Stimulated activated CD4-positive, alpha-beta T cell treated with anti-CD3 and anti-CD28 coated beads, Interleukin-2, amount 100 ng/mL, for 4 hours (primary cell): ENCODE results near the gene OLFML3.
"Not testable (repeated sequence)": the region's sequence is repeated elsewhere in the genome, so short reads cannot be mapped to it uniquely, and the experiment has no call there.

Experiments used
- DNase-seq: peaks from one replicate; pipeline ENCODE4 v3.0.0-alpha.2; 2020; ENCODE audit warnings: low read depth

The OLFML3 gene, protein sequence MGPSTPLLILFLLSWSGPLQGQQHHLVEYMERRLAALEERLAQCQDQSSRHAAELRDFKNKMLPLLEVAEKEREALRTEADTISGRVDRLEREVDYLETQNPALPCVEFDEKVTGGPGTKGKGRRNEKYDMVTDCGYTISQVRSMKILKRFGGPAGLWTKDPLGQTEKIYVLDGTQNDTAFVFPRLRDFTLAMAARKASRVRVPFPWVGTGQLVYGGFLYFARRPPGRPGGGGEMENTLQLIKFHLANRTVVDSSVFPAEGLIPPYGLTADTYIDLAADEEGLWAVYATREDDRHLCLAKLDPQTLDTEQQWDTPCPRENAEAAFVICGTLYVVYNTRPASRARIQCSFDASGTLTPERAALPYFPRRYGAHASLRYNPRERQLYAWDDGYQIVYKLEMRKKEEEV

DNA sequence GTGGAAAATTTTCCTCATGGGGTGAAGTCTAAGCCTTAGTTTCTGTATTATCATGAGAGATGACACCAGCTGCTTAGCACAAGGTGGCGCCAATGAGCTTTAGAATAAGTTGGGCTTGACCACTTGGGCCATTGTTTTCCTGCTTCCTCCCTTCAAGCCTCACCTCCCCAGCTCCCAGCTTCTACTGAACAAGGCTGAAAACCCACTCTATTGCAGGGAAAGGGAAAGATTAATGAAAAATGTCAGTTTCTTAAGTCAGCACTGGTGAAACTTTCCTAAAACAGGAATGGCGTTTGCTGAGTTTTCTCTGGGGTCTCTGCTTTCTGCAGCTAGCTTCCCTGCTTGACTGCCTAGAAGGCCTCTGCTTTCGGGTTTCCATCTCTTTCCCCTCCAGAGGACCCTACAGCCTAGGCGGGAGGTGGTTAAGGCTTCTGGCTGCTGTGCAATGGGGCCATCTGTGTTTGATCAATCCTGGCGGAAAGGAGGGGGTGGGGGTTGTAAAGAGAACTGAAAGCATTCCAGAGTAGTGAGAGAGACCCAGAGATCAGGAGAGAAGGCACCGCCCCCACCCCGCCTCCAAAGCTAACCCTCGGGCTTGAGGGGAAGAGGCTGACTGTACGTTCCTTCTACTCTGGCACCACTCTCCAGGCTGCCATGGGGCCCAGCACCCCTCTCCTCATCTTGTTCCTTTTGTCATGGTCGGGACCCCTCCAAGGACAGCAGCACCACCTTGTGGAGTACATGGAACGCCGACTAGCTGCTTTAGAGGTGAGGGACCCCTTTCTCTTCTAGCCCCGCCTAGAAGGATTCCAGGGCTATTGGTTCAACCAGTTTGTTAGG, at the start of gene OLFML3:
OLFML3 (plus strand) TSS at position 612 of the 840 bp plus-strand sequence; CDS start at position 655, 43 bp downstream.
- peak; percentile 18 for DNase-seq

DNA sequence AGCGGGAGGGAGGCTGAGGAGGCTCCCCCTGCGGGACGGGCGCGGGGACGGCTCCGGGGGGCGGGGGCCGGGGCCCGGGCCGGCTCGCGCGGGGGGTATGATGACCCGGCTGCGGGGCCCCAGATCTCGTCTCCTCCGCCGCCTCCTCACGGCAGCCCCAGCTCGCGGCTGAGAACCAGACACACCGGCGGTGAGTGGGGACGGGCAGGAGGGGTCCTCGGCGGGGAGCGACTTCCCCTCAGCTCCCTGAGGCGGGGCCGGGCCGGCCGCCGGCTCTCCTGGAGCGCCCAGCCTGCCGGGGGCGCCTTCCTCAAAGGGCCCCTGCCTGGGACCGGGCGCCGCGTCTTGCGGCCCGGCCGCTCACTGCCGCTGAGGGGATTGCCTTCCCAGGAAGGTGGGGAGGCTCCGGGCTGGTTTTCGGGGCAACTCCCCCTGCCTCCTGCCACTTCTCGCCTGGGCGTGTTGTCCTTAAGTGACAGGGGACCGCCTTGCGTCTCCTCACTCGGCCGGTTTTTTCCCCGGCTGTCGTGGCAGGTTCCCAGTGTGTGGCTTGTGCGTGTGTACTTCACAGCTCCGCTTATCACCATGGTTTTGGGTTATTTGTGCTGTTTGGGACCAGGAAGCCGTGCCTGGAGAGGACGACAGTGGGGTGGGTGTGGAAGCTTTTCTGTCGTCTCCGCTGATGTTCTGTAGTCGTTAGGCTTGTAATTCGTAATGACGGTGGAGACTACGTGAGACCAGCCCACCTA, 49.4 kb upstream of the OLFML3 start:
- DNase-seq = peak; percentile 32

DNA sequence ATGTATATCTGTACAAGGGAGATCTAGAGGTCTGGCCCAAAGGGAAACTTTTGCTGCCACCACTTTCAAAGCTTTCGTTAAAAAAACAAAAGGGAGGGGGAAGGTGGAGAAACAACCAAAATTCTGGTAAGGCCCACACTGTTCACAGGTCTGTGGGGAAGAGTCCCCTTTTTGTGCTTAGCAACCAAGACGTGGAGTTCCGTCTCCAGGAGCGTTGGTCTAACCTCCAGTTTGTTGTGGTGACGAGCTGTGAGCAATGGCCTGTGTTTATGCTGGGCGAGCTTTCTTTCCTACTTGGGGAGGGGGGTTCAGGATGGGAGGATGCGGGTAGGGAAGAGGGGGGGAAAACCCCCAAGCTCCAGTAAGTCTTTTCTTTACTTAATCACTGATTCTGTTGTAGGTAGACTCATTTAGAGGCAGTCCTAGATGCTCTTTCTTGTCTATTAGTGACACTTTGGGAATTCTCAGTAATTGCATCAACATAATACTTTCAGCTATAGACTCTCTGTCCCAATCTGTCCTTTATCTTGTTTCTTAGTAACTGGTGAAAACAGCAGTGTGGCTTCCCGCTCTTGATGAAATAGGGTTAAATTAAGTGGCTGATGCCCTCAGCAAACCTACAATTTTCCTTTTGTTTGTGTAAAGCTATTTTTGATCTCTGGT, 48.6 kb upstream of the OLFML3 start:
- peak; percentile 36 for DNase-seq

DNA sequence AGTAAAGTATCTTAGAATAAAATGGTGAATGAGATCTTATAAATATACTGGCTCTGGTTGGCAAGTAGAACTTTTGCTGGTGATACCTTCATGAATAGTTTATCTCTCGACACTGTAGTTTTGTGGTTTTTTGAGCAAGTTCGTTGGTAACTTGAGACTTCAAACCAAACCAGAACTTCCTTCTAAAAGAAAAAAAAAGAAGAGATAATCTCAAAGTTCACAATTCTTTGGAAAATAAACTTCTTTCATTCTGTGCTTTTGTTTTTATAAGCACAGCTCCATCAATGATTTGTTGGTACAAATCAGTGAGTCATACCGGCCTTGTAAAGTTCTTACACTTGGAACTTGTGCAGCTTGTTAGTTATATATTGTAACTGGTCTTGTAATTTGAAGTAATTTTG, 47.8 kb upstream of the OLFML3 start:
- no peak for DNase-seq

DNA sequence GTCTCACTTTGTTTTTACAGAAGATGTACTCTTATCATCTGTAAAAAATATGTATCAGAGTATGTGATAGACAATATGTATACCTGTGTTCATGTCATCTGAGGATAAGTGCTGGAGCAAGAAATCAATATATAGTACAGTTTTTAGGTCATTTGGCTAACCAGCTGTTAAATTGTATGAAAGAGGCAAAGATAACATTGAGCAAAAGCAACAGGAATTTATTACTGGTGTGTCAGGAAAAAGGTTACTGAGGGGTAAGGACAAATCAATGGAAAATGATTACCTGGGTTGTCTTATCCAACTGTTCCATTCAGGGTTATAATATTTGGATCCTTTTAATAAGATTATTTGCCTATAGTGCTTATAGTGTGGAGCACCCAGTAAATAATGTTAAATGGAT, 45.3 kb upstream of the OLFML3 start:
- DNase-seq = no peak

DNA sequence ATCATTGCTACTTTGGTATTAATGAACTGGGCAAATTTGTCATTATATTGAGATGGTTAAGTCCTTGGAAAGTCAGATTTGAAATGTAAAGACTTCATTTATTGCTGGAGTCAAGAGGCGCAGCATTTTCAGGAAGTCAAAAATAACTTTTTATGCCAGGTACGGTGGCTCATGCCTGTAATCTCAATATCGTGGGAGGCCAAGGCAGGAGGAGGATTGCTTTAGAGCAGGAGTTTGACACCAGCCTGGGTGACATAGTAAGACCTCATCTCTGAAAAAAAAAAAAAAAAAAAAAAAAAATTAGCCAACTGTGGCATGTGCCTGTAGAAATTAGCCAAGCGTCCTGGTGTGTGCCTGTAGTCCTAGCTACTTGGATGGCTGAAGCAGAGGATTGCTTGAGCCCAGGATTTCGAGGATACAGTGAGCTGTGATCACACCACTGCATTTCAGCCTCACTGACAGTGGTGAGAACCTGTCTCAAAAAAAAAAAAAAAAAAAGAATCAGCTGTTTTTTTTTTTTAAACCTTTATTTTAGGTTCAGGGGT, 44.7 kb upstream of the OLFML3 start:
- DNase-seq = no peak

DNA sequence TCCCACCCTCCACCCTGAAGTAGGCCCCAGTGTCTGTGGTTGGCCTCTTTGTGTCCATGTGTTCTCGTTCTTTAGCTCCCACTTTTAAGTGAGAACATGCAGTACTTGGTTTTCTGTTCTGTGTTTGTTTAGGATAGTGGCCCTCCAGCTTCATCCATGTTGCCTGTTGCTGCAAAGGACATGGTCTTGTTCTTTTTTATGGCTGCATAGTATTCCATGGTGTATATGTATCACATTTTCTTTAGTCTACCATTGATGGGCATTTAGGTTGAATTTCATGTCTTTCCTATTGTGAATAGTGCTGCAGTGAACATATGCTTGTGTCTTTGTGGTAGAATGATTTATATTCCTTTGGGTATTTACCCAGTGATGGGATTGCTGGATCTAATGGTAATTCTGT, 44.1 kb upstream of the OLFML3 start:
- no peak for DNase-seq

DNA sequence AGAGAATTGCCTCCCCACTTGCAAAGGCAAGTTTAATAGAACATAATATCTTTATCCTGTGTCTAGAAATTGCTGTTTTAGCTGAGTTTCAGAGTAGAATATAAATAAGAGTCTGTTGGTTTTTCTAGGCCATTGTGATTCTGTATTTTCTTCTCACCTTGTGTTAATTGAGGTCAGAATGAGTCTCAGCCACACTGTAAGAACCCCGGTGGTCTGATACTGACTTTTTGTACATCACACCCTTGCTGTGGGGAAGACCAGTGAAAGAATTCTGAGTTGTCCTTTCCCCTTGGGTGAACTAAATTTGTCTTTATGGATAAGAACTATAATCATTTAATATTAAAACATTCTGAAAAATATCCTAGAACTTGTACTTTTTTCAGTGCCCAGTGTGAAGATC, 43.3 kb upstream of the OLFML3 start:
- DNase-seq = no peak

DNA sequence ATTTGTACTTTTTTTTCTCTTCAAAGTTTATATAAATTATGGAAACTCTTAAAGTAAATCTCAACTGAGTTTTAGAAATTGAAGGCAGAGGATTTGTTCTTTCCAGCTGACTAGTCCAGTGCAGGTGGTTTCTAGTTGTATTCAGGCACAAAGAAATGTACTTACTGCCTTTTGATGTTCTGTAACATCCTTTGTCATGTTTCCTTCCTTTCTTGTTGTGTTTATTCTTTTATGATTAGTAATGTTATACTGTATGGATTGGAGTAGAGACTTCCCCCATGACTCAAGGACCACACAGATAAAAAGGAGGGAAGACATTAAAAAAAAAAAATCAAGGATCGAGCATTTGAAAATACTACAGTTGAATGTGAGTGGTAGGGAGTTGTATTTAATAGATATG, 42.1 kb upstream of the OLFML3 start:
- no peak for DNase-seq

DNA sequence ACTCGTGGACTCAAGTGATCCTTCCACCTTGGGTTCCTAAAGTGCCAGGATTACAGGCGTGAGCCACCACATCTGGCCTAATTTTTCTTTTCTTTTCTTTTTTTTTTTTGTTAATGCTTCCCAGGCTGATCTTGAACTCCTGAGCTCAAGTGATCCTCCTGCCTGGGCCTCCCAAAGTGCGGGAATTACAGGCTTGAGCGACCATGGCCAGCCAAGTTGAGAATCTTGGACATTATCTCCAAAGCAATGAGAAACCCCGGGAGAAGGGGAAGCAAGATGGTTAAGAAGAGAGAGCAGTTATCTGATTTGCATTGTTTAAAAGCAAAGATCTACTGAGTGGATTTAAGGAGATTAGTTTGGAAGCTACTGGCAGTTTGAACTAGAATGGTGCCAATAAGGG, 41.1 kb upstream of the OLFML3 start:
- no peak for DNase-seq

DNA sequence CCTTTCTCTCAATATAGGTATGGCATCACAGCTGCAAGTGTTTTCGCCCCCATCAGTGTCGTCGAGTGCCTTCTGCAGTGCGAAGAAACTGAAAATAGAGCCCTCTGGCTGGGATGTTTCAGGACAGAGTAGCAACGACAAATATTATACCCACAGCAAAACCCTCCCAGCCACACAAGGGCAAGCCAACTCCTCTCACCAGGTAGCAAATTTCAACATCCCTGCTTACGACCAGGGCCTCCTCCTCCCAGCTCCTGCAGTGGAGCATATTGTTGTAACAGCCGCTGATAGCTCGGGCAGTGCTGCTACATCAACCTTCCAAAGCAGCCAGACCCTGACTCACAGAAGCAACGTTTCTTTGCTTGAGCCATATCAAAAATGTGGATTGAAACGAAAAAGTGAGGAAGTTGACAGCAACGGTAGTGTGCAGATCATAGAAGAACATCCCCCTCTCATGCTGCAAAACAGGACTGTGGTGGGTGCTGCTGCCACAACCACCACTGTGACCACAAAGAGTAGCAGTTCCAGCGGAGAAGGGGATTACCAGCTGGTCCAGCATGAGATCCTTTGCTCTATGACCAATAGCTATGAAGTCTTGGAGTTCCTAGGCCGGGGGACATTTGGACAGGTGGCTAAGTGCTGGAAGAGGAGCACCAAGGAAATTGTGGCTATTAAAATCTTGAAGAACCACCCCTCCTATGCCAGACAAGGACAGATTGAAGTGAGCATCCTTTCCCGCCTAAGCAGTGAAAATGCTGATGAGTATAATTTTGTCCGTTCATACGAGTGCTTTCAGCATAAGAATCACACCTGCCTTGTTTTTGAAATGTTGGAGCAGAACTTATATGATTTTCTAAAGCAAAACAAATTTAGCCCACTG, 38.7 kb upstream of the OLFML3 start:
- DNase-seq = no peak

DNA sequence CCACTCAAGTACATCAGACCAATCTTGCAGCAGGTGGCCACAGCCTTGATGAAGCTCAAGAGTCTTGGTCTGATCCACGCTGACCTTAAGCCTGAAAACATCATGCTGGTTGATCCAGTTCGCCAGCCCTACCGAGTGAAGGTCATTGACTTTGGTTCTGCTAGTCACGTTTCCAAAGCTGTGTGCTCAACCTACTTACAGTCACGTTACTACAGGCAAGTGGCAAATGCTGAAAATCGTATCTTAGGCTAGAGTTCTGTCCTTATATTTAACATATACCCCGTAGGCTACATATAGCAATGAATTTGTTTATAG, 38.1 kb upstream of the OLFML3 start:
- DNase-seq = no peak

DNA sequence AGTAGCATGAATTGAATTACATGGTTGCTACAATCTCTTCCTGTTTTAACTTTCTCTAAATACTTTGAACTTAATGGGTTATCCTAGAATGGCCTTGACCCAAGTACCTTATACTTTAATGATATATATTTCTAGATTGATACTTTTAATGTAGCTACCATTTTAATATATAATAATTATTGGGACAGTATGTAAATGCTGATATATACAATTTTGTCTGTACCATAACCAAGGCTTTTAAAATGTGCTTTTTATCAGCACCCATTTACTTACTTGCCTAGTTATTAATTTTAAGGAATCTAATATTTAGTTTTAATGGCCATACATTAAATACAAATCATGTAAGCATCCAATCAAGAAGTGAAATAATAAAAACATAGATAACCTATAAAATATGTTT, 36.7 kb upstream of the OLFML3 start:
- no peak for DNase-seq

DNA sequence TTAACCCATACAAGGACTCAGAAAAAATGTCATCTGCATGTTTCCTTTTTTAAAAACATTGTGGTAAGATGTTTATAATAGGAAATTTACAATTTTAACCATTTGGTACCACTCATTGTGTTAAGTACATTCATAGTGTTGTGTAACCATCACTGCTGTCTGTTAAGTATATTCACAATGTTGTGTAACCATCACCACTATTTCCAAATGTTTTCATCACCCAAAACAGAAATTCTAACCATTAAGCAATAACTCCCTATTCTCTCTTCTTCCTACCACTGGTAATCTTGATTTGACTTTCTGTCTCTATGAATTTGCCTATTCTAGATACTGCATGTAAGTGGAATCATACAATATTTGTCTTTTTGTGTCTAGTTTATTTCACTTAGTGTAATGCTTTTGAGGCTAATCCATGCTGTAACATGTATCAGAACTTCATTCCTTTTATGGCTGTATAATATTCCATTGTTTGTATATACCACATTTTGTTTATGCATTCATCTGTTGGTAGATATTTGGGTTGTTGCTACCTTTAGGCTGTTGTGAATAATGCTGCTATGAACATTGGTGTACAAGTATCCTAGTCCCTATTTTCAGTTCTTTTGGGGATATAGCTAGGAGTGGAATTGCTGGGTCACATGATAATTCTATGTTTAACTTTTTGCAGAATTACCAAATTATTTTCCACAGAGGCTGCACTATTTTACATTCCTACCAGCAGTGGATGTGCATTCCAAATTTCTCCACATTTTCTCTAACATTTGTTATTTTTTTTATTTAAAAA, 36.1 kb upstream of the OLFML3 start:
- DNase-seq = no peak

DNA sequence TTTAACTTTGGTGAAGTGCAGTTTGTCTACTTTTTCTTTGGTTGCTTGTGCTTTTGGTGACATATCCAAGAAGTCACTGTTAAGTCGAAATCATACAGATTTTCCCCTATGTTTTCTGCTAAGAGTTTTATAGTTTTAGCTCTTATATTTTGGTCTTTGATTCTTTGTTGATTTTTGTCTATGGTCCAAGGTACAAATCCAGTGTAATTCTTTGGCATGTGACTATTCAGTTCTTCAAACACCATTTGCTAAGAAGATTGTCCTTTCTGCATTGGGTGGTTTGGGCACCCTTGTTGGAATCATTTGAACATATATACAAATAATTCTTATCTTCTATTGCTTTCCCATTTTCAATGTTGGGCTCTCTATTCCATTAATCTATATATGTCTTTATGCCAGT, 33.9 kb upstream of the OLFML3 start:
- DNase-seq = no peak

DNA sequence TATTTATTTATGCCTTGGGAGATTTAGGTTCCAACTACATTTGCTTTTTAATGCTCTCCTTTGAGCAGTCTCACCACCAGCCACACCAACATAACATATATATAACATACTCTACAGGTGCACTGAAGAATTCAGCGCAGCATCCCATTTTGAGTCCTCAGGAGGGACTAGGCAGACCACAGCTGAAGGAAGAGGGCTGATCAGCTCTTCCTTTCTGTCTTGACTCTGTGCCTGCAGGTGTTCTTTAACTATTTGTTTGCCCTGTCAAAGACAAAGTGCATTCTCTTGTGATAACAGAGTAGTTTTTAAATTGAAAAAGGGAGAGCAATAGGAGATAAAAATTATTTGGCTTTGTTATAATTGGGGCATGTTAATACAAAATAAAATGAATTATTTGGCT, 33.2 kb upstream of the OLFML3 start:
- DNase-seq = no peak

DNA sequence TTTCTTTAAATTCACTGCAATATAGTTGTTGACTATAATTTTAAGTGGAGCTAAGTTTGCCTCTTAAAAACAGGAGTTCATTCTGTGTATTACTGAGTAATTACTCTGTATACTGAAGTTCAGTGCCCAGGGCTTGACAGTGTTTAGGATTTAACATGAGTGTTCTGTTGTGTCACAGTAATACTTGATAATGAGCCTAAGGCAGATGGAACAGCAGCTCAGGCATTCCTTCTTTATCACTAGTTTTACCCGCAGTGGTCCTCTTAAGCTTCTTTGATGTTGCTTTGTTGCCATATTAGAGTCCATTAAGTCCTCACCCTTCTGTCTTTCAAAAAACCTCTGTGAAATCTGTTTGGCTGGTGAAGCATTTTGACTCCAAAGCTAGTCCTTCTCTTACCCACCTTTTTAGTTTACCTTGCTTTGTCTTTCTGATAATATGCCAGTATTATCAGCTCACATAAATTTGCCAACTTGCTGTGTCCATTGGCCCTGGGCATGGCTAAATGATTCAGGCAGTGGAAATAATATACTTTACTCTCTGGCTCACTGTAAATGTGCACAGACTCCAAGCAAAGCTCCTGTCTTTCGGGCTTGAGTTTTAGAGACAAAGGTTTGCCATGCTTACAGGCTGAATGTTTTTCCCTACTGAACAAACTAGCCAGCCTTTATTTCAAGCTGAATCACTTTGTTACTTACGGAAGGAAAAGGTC, 32.4 kb upstream of the OLFML3 start:
- no peak for DNase-seq

DNA sequence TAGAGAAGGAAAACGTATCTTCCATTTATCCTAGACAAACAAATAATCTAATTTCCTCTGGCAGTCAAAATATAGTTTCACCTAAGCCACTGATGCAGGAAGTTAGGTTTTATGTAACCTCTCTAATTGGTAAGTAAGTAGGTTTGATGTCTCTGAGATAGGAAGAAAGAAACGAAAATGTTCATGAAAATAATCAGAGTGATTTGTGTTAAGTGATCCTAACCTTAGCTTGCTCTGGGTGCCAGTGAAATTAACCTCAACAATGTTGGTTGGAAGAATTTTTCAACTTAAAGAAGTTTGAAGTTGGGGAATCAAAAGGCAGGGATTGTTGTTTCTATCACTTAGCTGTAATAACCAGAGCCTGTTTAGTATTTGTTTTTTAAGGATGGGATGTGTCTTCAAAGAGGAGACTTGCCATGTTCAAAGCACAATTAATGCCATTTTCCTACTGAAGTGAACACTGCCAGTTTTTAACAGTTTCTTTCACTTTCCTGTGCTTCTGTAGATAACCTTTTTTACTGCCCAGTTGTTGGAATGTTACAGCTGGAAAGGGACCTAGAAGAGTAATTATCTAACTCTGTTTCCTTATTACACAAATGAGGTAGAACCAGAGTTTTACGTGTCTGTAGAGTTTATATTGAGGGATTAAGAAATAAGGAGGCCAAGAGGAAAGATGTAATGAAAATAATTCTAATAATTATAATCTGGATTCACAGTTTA, 31.7 kb upstream of the OLFML3 start:
- DNase-seq = no peak

DNA sequence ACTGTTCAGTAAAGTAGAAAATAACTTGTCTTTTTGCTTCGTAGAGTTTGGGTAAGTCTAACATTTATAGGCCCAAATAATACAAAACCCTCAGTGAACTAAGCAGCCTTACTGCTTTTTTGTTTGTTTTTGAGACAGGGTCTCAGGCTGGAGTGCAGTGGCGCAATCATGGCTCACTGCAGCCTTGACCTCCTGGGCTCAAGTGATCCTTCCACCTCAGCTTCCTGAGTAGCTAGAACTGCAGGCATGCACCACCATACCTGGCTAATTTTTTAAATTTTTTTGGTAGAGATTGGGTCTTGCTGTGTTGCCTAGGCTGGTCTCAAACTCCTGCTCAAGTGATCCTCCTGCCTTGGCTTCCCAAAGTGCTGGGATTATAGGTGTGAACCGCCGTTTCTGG, 31.1 kb upstream of the OLFML3 start:
- not testable (repeated sequence) for DNase-seq
